OCI-LY3 (cell line): ENCODE data around the gene GNL1.
"Not testable (repeated sequence)": the region's sequence is repeated elsewhere in the genome, so short reads cannot be mapped to it uniquely, and the experiment has no call there.

ENCODE experiments used
- H2AFZ ChIP-seq: fragments of 200-600, 300-600 bp; shearing (Covaris generic); 2 replicates; pipeline ENCODE4 v1.6.0; 2014; ENCODE audit warnings: antibody characterized with exemption, low read depth, low read length
- H3K27ac ChIP-seq: fragments of 200-600, 300-600 bp; sonication (generic); 2 replicates; pipeline ENCODE4 v1.5.1; 2014; ENCODE audit warnings: mild to moderate bottlenecking, low read length, moderate library complexity, mixed read lengths
- H3K27me3 ChIP-seq: fragments of 200-600, 300-600 bp; sonication (generic); 2 replicates; pipeline ENCODE4 v1.6.1; 2014; ENCODE audit warnings: low read depth, low read length, mixed read lengths
- H3K36me3 ChIP-seq: fragments of 200-600, 300-600 bp; sonication (generic); replicated peaks from 2 replicates; pipeline ENCODE3; 2014; ENCODE audit warnings: low read depth, low read length, mixed read lengths
- H3K4me1 ChIP-seq: fragments of 300-600, 200-600 bp; sonication (generic); 2 replicates; pipeline ENCODE4 v1.6.1; 2014; ENCODE audit warnings: low read length, mixed read lengths
- H3K4me2 ChIP-seq: fragments of 200-600, 300-600 bp; sonication (generic); 2 replicates; pipeline ENCODE4 v1.6.1; 2014; ENCODE audit warnings: low read length, mixed read lengths
- H3K4me3 ChIP-seq: fragments of 300-600, 200-600 bp; sonication (generic); 2 replicates; pipeline ENCODE4 v1.5.1; 2014; ENCODE audit warnings: antibody characterized with exemption, mild to moderate bottlenecking, low read length, moderate library complexity
- H3K79me2 ChIP-seq: fragments of 300-600, 200-600 bp; shearing (Covaris generic); 2 replicates; pipeline ENCODE4 v1.6.1; 2014; ENCODE audit warnings: mild to moderate bottlenecking, low read length, mixed read lengths
- H3K9ac ChIP-seq: fragments of 300-600, 200-600 bp; shearing (Covaris generic); 2 replicates; pipeline ENCODE4 v1.6.0; 2014; ENCODE audit warnings: mild to moderate bottlenecking, low read length, moderate library complexity
- H3K9me3 ChIP-seq: fragments of 200-600, 300-600 bp; shearing (Covaris generic); 2 replicates; pipeline ENCODE4 v1.6.1; 2014; ENCODE audit warnings: low read length, mixed read lengths; ENCODE audit not compliant: insufficient read depth
- H4K20me1 ChIP-seq: fragments of 200-600, 300-600 bp; sonication (generic); 2 replicates; pipeline ENCODE4 v1.6.1; 2016; ENCODE audit warnings: low read length, mixed read lengths; ENCODE audit not compliant: insufficient read depth
- CTCF ChIP-seq: fragments of 200-600, 300-600 bp; sonication (generic); IDR thresholded peaks from 2 replicates; pipeline ENCODE4 v1.5.1; 2014; ENCODE audit warnings: antibody characterized with exemption, low read length, low read depth
- EZH2phosphoT487 ChIP-seq: fragments of 200-600 bp; shearing (Covaris generic); IDR thresholded peaks from 2 replicates; pipeline ENCODE4 v1.6.1; 2018; ENCODE audit warnings: antibody characterized with exemption, mixed run types, low read depth

The GNL1 gene

GRCh38 chr6:30495993-30496392 lies 60.3 kb downstream of the GNL1 start:
- H3K4me3 ChIP-seq: no peak overlapping the region
- no peaks in the 10 kb centered on the region for H3K9me3 ChIP-seq
- H3K27ac ChIP-seq: no peak overlapping the region
- H3K9ac ChIP-seq: no peak overlapping the region
- no peak overlapping the region for H3K4me2 ChIP-seq
- no peak overlapping the region for H2AFZ ChIP-seq
- TF ChIP-seq EZH2phosphoT487: no peak
- no peak for TF ChIP-seq CTCF
- no peaks in the 10 kb centered on the region for H3K79me2 ChIP-seq
- no peaks in the 10 kb centered on the region for H3K27me3 ChIP-seq
- H4K20me1 ChIP-seq: peaks cover 8% of the 10 kb centered on the region
- H3K4me1 ChIP-seq: peaks cover 9% of the 10 kb centered on the region
- H3K36me3 ChIP-seq: peaks cover 23% of the 10 kb centered on the region

- H2AFZ ChIP-seq, H3K9ac ChIP-seq, H3K9me3 ChIP-seq, H3K27me3 ChIP-seq, H3K4me2 ChIP-seq, H3K27ac ChIP-seq, H3K79me2 ChIP-seq, H3K4me3 ChIP-seq: not testable (repeated sequence)
- Histone ChIP-seq H4K20me1 (peaks cover 17% of the 10 kb centered on the region), H3K4me1 (peaks cover 18% of the 10 kb centered on the region), H3K36me3 (peaks cover 32% of the 10 kb centered on the region)
Measured at GRCh38 chr6:30495060-30495459, 61.2 kb downstream of the GNL1 start.

GRCh38 chr6:30494291-30494861 lies 61.9 kb downstream of the GNL1 start:
- H3K36me3 ChIP-seq: peaks cover 32% of the 10 kb centered on the region
- peaks cover 17% of the 10 kb centered on the region for H4K20me1 ChIP-seq
- H2AFZ ChIP-seq: no peak overlapping the region
- TF ChIP-seq EZH2phosphoT487 (no peak), CTCF (no peak)
- H3K4me3 ChIP-seq: no peak overlapping the region
- no peak overlapping the region for H3K4me2 ChIP-seq
- no peak overlapping the region for H3K9ac ChIP-seq
- H3K9me3 ChIP-seq: no peaks in the 10 kb centered on the region
- peaks cover 16% of the 10 kb centered on the region for H3K79me2 ChIP-seq
- H3K4me1 ChIP-seq: peaks cover 18% of the 10 kb centered on the region
- no peaks in the 10 kb centered on the region for H3K27me3 ChIP-seq
- no peak overlapping the region for H3K27ac ChIP-seq

- Histone ChIP-seq H3K4me3 (no peak overlapping the region), H2AFZ (no peak overlapping the region), H3K4me2 (no peak overlapping the region), H3K27ac (no peak overlapping the region), H3K4me1 (peaks cover 18% of the 10 kb centered on the region), H3K36me3 (peaks cover 32% of the 10 kb centered on the region), H3K9ac (no peak overlapping the region), H3K79me2 (peaks cover 16% of the 10 kb centered on the region), H3K9me3 (no peaks in the 10 kb centered on the region), H4K20me1 (peaks cover 17% of the 10 kb centered on the region), H3K27me3 (no peaks in the 10 kb centered on the region)
- TF ChIP-seq CTCF: peak; percentile 41
- TF ChIP-seq EZH2phosphoT487: no peak
Measured at GRCh38 chr6:30493643-30494250, 62.5 kb downstream of the GNL1 start.
